Activated CD4-positive, alpha-beta T cell treated with anti-CD3 and anti-CD28 coated beads, Interleukin-2, amount 10 ng/mL, durations not matched to agents 24 days and 14 days (primary cell): ENCODE measurements around the gene PALM. TPM values are rescaled to one million over a fixed set of nuclear protein-coding genes. Genes with fewer than 3 reads are reported as not detected.

Experiments used
- DNase-seq: peaks from one replicate; pipeline ENCODE4 v3.0.0; 2022
- H3K27ac Mint-ChIP-seq: one replicate; pipeline ENCODE4 v1.8.0; 2022; ENCODE audit warnings: mild to moderate bottlenecking, mixed read lengths
- H3K27me3 Mint-ChIP-seq: one replicate; pipeline ENCODE4 v1.8.0; 2022; ENCODE audit warnings: mixed read lengths
- H3K36me3 Mint-ChIP-seq: one replicate; pipeline ENCODE4 v1.8.0; 2022; ENCODE audit warnings: low read depth, mild to moderate bottlenecking, mixed read lengths
- H3K4me1 Mint-ChIP-seq: one replicate; pipeline ENCODE4 v1.8.0; 2021; ENCODE audit warnings: mixed read lengths
- H3K4me3 Mint-ChIP-seq: one replicate; pipeline ENCODE4 v1.8.0; 2022; ENCODE audit warnings: mild to moderate bottlenecking, moderate library complexity, mixed read lengths
- H3K9me3 Mint-ChIP-seq: one replicate; pipeline ENCODE4 v1.8.0; 2021; ENCODE audit warnings: mixed read lengths
- intact Hi-C: fragments of 100-400 bp; cut with micrococcal nuclease; formaldehyde crosslinking; loops from one replicate; pipeline ENCODE4 v1.15.1; 2023
- total RNA-seq: library from RNA; stranded (reverse); gene quantifications from 2 replicates; pipeline ENCODE4 v1.2.3, GENCODE V29; 2022

PALM gene
- total RNA-seq, 1 donor from 2014 or later = not detected

- H3K27me3 Mint-ChIP-seq = peaks cover 13% of the 10 kb centered on the region
- intact Hi-C loops = no loop called here
- no peaks in the 10 kb centered on the region for H3K9me3 Mint-ChIP-seq
- no peaks in the 10 kb centered on the region for H3K36me3 Mint-ChIP-seq
- no peak overlapping the region for H3K4me3 Mint-ChIP-seq
- no peak for DNase-seq
- peaks cover 2% of the 10 kb centered on the region for H3K4me1 Mint-ChIP-seq
- no peak overlapping the region for H3K27ac Mint-ChIP-seq
Observed at GRCh38 chr19:674282-675151, 34.2 kb upstream of the PALM start.

- Mint-ChIP-seq H3K4me3 (no peak overlapping the region), H3K27me3 (peaks cover 13% of the 10 kb centered on the region), H3K27ac (no peak overlapping the region), H3K9me3 (no peaks in the 10 kb centered on the region), H3K4me1 (peaks cover 4% of the 10 kb centered on the region), H3K36me3 (no peaks in the 10 kb centered on the region)
- no peak for DNase-seq
- intact Hi-C loops = no loop called here
Observed at GRCh38 chr19:676007-676338, 32.8 kb upstream of the PALM start.

- DNase-seq = no peak
- H3K4me1 Mint-ChIP-seq = peaks cover 4% of the 10 kb centered on the region
Observed at GRCh38 chr19:676339-677105, 32.2 kb upstream of the PALM start, which contains the start of gene FSTL3. Gene FSTL3 (plus strand): TSS chr19:676392. CDS start chr19:676424, 32 bp downstream.

GRCh38 chr19:677201-677600, 31.5 kb upstream of the PALM start:
- no peak overlapping the region for H3K4me3 Mint-ChIP-seq
- no peak overlapping the region for H3K27ac Mint-ChIP-seq
- peaks cover 4% of the 10 kb centered on the region for H3K4me1 Mint-ChIP-seq
- intact Hi-C loops = no loop called here
- H3K27me3 Mint-ChIP-seq = peaks cover 13% of the 10 kb centered on the region
- no peaks in the 10 kb centered on the region for H3K9me3 Mint-ChIP-seq
- DNase-seq = no peak
- H3K36me3 Mint-ChIP-seq = no peaks in the 10 kb centered on the region

More at GRCh38 chr19:676339-677105, 32.2 kb upstream of the PALM start, which contains the start of gene FSTL3:
- Mint-ChIP-seq H3K27me3 (peaks cover 13% of the 10 kb centered on the region), H3K36me3 (no peaks in the 10 kb centered on the region), H3K27ac (no peak within 1 kb of the TSS), H3K9me3 (no peaks in the 10 kb centered on the region), H3K4me3 (no peak within 1 kb of the TSS)
- intact Hi-C loops = no loop called here

GRCh38 chr19:677601-678436, 30.9 kb upstream of the PALM start:
- H3K4me3 Mint-ChIP-seq = no peak overlapping the region

GRCh38 chr19:678791-679388, 29.8 kb upstream of the PALM start:
- no peaks in the 10 kb centered on the region for H3K36me3 Mint-ChIP-seq
- H3K9me3 Mint-ChIP-seq = no peaks in the 10 kb centered on the region
- intact Hi-C loops = no loop called here
- peaks cover 4% of the 10 kb centered on the region for H3K4me1 Mint-ChIP-seq
- peak overlapping the region; percentile 37 for H3K27ac Mint-ChIP-seq
- DNase-seq = no peak
- peaks cover 10% of the 10 kb centered on the region for H3K27me3 Mint-ChIP-seq
- peak overlapping the region; percentile 74 for H3K4me3 Mint-ChIP-seq

More at GRCh38 chr19:677601-678436, 30.9 kb upstream of the PALM start:
- intact Hi-C loops = no loop called here
- no peaks in the 10 kb centered on the region for H3K36me3 Mint-ChIP-seq
- H3K9me3 Mint-ChIP-seq = no peaks in the 10 kb centered on the region
- peaks cover 4% of the 10 kb centered on the region for H3K4me1 Mint-ChIP-seq
- no peak for DNase-seq
- H3K27me3 Mint-ChIP-seq = peaks cover 13% of the 10 kb centered on the region
- no peak overlapping the region for H3K27ac Mint-ChIP-seq

- intact Hi-C loops = loop anchor here (1.0 to 2.0 kb wide), 5 partner anchors 16 to 118 kb away; partner anchors contain the start of genes BSG, FGF22, PTBP1 and RNF126
- peak overlapping the region; percentile 74 for H3K4me3 Mint-ChIP-seq
- H3K27ac Mint-ChIP-seq = peak overlapping the region; percentile 76
- H3K36me3 Mint-ChIP-seq = no peaks in the 10 kb centered on the region
- no peaks in the 10 kb centered on the region for H3K9me3 Mint-ChIP-seq
- peaks cover 8% of the 10 kb centered on the region for H3K27me3 Mint-ChIP-seq
- H3K4me1 Mint-ChIP-seq = peaks cover 4% of the 10 kb centered on the region
- peak; percentile 82 for DNase-seq
Observed at GRCh38 chr19:679418-680286, 29.1 kb upstream of the PALM start.

GRCh38 chr19:680287-681028, 28.3 kb upstream of the PALM start:
- Mint-ChIP-seq H3K36me3 (no peaks in the 10 kb centered on the region), H3K9me3 (no peaks in the 10 kb centered on the region), H3K27ac (peak overlapping the region; percentile 99), H3K4me3 (peak overlapping the region; percentile 88), H3K4me1 (peaks cover 4% of the 10 kb centered on the region), H3K27me3 (peaks cover 3% of the 10 kb centered on the region)
- peak; percentile 99 for DNase-seq
- intact Hi-C loops = loop anchor here (1.0 to 2.0 kb wide), 6 partner anchors 17 to 117 kb away; partner anchors contain the start of genes BSG, FGF22, PTBP1 and RNF126

- peaks cover 2% of the 10 kb centered on the region for H3K27me3 Mint-ChIP-seq
- peak overlapping the region; percentile 99 for H3K27ac Mint-ChIP-seq
- H3K36me3 Mint-ChIP-seq = no peaks in the 10 kb centered on the region
- H3K4me1 Mint-ChIP-seq = peaks cover 4% of the 10 kb centered on the region
- no peak for DNase-seq
- H3K4me3 Mint-ChIP-seq = peak overlapping the region; percentile 88
- intact Hi-C loops = loop anchor here (1.0 to 2.0 kb wide), 2 partner anchors 23 to 71 kb away; no protein-coding TSS in a partner anchor
- H3K9me3 Mint-ChIP-seq = no peaks in the 10 kb centered on the region
Observed at GRCh38 chr19:681029-682019, 27.4 kb upstream of the PALM start.

- H3K27ac Mint-ChIP-seq = no peak overlapping the region
- peak; percentile 59 for DNase-seq
- H3K4me3 Mint-ChIP-seq = no peak overlapping the region
- no peaks in the 10 kb centered on the region for H3K9me3 Mint-ChIP-seq
- intact Hi-C loops = no loop called here
- H3K36me3 Mint-ChIP-seq = no peaks in the 10 kb centered on the region
- H3K4me1 Mint-ChIP-seq = peaks cover 4% of the 10 kb centered on the region
- H3K27me3 Mint-ChIP-seq = no peaks in the 10 kb centered on the region
Observed at GRCh38 chr19:682678-683320, 25.9 kb upstream of the PALM start.
